ENCODE measurements around the gene ESRRA. TPM values are rescaled to one million over a fixed set of nuclear protein-coding genes. Genes with fewer than 3 reads are reported as not detected.
A peak's percentile ranks its signal among the peaks of the same experiment; 100 is the strongest.

The ESRRA gene
- polyA plus RNA-seq, 1 experiment: 5.5 TPM

DNA sequence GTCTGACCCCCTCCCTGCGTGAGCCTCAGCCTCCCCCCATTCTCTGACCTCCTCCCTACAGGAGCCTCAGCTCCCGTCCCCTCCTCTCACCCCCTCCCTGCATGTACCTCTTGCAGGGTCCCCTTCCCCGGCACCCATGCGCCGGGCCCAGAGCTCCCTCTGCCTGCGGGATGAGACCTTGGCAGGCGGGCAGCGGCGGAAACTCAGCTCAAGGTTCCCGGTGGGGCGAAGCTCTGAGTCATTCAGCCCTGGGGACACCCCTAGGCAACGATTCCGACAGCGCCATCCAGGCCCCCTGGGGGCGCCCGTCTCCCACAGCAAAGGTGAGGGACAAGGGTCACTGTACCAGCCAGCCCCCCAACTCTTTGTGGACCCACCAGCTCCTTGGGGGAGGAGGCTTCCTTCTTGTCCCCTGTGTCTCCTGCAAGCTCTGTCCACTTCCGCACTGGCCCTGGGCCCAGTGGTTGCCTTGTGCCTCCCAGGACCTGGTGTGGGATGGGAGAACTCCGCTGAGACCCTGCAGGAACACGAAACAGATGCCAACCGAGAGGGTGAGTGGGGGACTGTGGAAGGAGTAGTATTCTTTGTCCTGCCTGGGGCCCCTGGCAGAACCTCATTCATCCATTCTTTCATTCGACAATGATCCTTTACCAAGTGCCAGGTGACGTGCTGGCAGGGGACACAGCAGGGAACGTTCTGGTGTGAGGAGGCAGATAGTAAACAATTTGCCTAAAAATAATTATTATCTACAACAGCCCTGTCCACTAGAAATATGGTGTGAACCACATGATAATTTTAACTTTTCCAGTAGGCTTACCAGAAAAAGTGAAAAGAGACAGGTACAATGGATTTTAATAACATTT, 50.0 kb downstream of the ESRRA start:
- Histone ChIP-seq H3K4me3 (ENCODE audit: low read depth, low read length) (peak overlapping the region; percentile 51), H3K9me3 (ENCODE audit: control insufficient read depth, insufficient read depth, low read length) (no peaks in the 10 kb centered on the region; the same call in 1 of the 2 replicates)

DNA sequence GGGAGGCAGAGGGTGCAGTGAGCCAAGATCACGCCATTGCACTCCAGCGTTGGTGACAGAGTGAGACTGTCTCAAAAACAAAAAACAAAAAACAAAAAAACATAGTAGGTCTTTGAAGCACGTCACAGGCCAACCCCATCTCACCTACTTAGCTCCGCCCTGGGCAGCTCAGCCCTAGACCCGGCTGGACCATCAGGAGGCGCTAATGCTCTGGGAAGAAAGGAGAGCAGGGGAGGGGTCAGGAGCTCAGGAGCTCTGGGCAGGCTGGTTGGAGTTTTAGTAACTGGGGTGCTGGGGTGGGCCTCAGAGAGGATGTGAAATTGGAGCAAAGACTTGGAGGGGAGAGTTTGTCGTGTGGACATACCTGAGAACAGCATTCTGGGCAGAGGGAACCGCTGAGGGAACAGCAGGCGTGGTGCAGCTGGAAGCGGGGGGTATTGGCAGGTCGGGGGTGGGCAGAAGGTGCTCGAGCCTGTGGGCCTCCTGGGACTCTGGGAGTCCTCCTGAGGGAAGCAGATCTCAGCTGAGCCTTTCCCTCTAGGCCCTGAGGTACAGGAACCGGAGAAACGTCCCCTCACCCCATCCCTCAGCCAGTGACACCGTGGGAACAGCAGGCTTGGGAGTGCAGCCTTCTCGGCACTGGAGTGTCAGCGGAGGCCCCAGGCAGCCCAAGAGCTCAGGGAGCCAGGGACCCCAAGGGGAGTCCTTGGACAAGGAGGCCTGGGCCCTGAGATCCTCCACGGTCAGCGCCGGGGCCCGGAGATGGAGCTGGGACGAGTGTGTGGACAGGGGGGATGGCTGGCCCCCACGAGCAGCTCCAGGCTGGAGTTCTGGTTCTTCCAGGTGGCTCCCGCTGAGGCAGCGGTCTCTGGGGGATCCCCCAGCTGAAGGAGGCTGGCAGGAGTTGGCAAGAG, 51.4 kb downstream of the ESRRA start:
- Histone ChIP-seq H3K9me3 (ENCODE audit: control insufficient read depth, insufficient read depth, low read length) (no peaks in the 10 kb centered on the region; the same call in 1 of the 2 replicates), H3K27ac (ENCODE audit: low read depth, low read length) (no peak overlapping the region), H3K4me3 (ENCODE audit: low read depth, low read length) (no peak overlapping the region), H3K27me3 (ENCODE audit: control insufficient read depth, insufficient read depth, low read length) (no peaks in the 10 kb centered on the region)
- no peak for DNase-seq (ENCODE audit: low read depth, low spot score)
- POLR2A ChIA-PET: no interaction called here
- CTCF ChIA-PET: interaction anchor here (0.5 to 5.8 kb wide), 13 partner anchors 7 to 107 kb away, joined by 3 to 86 read pairs (median 10); partner anchors contain the start of genes CCDC88B, PRDX5 and TRMT112
- TF ChIP-seq, protein P1, sequence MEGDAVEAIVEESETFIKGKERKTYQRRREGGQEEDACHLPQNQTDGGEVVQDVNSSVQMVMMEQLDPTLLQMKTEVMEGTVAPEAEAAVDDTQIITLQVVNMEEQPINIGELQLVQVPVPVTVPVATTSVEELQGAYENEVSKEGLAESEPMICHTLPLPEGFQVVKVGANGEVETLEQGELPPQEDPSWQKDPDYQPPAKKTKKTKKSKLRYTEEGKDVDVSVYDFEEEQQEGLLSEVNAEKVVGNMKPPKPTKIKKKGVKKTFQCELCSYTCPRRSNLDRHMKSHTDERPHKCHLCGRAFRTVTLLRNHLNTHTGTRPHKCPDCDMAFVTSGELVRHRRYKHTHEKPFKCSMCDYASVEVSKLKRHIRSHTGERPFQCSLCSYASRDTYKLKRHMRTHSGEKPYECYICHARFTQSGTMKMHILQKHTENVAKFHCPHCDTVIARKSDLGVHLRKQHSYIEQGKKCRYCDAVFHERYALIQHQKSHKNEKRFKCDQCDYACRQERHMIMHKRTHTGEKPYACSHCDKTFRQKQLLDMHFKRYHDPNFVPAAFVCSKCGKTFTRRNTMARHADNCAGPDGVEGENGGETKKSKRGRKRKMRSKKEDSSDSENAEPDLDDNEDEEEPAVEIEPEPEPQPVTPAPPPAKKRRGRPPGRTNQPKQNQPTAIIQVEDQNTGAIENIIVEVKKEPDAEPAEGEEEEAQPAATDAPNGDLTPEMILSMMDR (IDR thresholded peaks at IDR 0.05; ENCODE audit: low read depth, low read length): peak; percentile 45

More for the DNA sequence above, 50.0 kb downstream of the ESRRA start:
- ChIA-PET CTCF (interaction anchor here (0.5 to 5.8 kb wide), 46 partner anchors 9 to 687 kb away, joined by 3 to 86 read pairs (median 5); partner anchors contain the start of genes CCDC88B, GPR137, PRDX5 and SAC3D1), POLR2A (interaction anchor here (0.5 to 1.1 kb wide), 9 partner anchors 13 to 1628 kb away, joined by 3 to 11 read pairs (median 4); partner anchors contain the start of genes PRDX5 and TRMT112)
- no peak overlapping the region for H3K27ac ChIP-seq (ENCODE audit: low read depth, low read length)
- H3K27me3 ChIP-seq (ENCODE audit: control insufficient read depth, insufficient read depth, low read length): no peaks in the 10 kb centered on the region
- DNase-seq (ENCODE audit: low read depth, low spot score): peak; percentile 39
- TF ChIP-seq, protein P1 (IDR thresholded peaks at IDR 0.05; ENCODE audit: low read depth, low read length): peak; percentile 83

DNA sequence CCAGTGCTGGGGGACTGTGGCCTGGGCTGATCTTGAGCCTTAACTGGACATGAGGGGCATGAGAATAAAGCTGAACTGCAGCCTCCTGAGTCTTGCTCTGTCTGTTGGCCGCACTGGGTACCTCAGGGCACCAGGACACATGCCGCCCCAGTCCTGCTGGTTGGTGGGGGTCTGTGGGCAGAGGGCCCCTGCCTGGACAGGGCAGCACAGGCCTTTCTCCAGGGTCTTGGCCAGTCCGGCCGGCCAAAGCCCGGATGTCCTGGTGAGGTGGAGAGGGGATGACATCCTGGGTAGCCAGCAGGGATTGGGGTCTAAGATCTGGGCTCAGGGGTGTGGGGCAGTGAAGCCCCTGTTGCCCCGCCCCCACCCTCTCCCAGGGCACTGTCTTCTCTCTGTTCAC, 52.1 kb downstream of the ESRRA start:
- Histone ChIP-seq H3K9me3 (ENCODE audit: control insufficient read depth, insufficient read depth, low read length) (no peaks in the 10 kb centered on the region; the same call in 1 of the 2 replicates), H3K27me3 (ENCODE audit: control insufficient read depth, insufficient read depth, low read length) (no peaks in the 10 kb centered on the region), H3K4me3 (ENCODE audit: low read depth, low read length) (no peak overlapping the region), H3K27ac (ENCODE audit: low read depth, low read length) (no peak overlapping the region)
- ChIA-PET CTCF (interaction anchor here (1.0 to 5.8 kb wide), 5 partner anchors 15 to 55 kb away, joined by 3 to 86 read pairs (median 38); partner anchors contain the start of genes CCDC88B, PRDX5 and TRMT112), POLR2A (no interaction called here)
- DNase-seq (ENCODE audit: low read depth, low spot score): no peak
- TF ChIP-seq, protein P1 (IDR thresholded peaks at IDR 0.05; ENCODE audit: low read depth, low read length): no peak

DNA sequence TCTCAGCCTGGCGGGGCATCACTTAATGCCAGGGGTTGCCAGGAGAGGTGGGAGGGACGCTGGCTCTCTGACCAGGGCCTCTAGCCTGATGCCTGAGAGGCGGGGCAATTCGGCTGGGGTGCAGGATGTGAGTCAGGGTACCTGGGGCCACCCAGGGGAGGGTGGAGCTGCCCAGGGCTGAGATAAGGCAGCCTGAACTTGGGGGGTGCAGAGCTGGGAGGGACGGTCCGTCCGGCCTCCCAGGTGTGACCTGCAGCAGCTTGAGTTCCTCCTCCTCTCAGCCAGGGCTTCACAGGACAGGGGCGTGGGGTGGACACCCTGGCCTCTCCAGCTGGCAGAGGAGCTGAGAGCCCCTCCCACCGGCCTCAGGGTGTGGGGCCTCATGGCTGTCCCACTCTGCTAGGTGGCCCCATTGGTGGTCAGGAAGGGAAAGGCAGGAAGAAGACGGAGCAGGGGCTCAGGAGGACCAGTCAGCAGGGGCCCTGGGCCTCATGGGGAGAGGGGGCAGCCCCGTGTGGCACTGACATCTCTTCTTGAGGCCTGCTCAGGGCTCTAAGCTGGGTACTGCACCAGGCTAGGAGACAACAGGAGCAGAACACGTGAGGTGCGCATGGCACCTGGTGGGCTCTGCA, 52.7 kb downstream of the ESRRA start:
- Histone ChIP-seq H3K4me3 (ENCODE audit: low read depth, low read length) (peak overlapping the region; percentile 58), H3K27me3 (ENCODE audit: control insufficient read depth, insufficient read depth, low read length) (no peaks in the 10 kb centered on the region), H3K9me3 (ENCODE audit: control insufficient read depth, insufficient read depth, low read length) (no peaks in the 10 kb centered on the region; the same call in 1 of the 2 replicates), H3K27ac (ENCODE audit: low read depth, low read length) (no peak overlapping the region)
- CTCF ChIA-PET: interaction anchor here (4.2 to 5.8 kb wide), 2 partner anchors 16 to 55 kb away, joined by 62 to 86 read pairs; partner anchors contain the start of gene CCDC88B
- POLR2A ChIA-PET: no interaction called here
- TF ChIP-seq, protein P1 (IDR thresholded peaks at IDR 0.05; ENCODE audit: low read depth, low read length): no peak
- no peak for DNase-seq (ENCODE audit: low read depth, low spot score)

All from AG04450 (cell line).